HEK293 (cell line): Measurements from ENCODE around the gene SNX20.

ENCODE experiments used
- CTCF ChIA-PET: fragments of 350-600 bp; formaldehyde crosslinking; extraction: SDS; loops from one replicate; lab custom pipeline; 2021; ENCODE audit warnings: antibody characterized with exemption; lab: Yijun Ruan, JAX
- POLR2A ChIA-PET: fragments of 300-600 bp; formaldehyde crosslinking; extraction: SDS; loops from one replicate; lab custom pipeline; 2020; ENCODE audit warnings: antibody characterized with exemption, inconsistent platforms; lab: Yijun Ruan, JAX
- H3K27ac ChIP-seq: fragments of 200-500 bp; sonication (Bioruptor generic); 2 replicates; pipeline ENCODE4 v1.5.1; 2014; ENCODE audit warnings: low read depth, low read length, control low read depth, inconsistent platforms; ENCODE audit errors: extremely low read depth
- H3K36me3 ChIP-seq, 2 experiments: fragments of 200-500 bp in 1 of 2; sonication (Bioruptor generic) in 1 of 2; 1 replicate in 1 of 2; 2 replicates in 1 of 2; pipeline ENCODE4 v1.5.1; 2014 to 2017; ENCODE audit warnings: inconsistent platforms in 2 of 2, low read length in 2 of 2; ENCODE audit not compliant: control insufficient read depth in 2 of 2, insufficient read depth in 1 of 2
- H3K4me1 ChIP-seq: fragments of 200-500 bp; sonication (Bioruptor generic); 2 replicates; pipeline ENCODE4 v1.5.1; 2014; ENCODE audit warnings: mild to moderate bottlenecking, low read length, inconsistent platforms; ENCODE audit not compliant: control insufficient read depth, insufficient read depth
- H3K4me3 ChIP-seq: 2 replicates; pipeline ENCODE4 v1.5.1; 2011; ENCODE audit warnings: low read depth, mild to moderate bottlenecking, control low read depth, low read length, moderate library complexity
- H3K9me3 ChIP-seq: fragments of 200-500 bp; sonication (Bioruptor generic); 2 replicates; pipeline ENCODE4 v1.5.1; 2014; ENCODE audit warnings: low read depth, low read length, inconsistent platforms; ENCODE audit not compliant: control insufficient read depth, insufficient read depth
- ATF2 ChIP-seq: fragments of 450-650 bp; formaldehyde crosslinking; IDR thresholded peaks from 2 replicates; pipeline ENCODE4 v1.5.1; 2016; ENCODE audit warnings: missing biosample characterization, missing genetic modification characterization, low read depth
- HOXD13 ChIP-seq: sonication (generic); formaldehyde crosslinking; IDR thresholded peaks from 2 replicates; pipeline ENCODE4 v1.8.0; 2022; ENCODE audit warnings: missing genetic modification reagents, borderline replicate concordance
- KLF10 ChIP-seq: fragments of 450-650 bp; IDR thresholded peaks from 2 replicates; pipeline ENCODE4 v1.5.1; 2018; ENCODE audit warnings: missing biosample characterization, mild to moderate bottlenecking, missing genetic modification characterization
- OVOL3 ChIP-seq: fragments of 450-650 bp; formaldehyde crosslinking; IDR thresholded peaks from 2 replicates; pipeline ENCODE4 v1.5.1; 2016; ENCODE audit warnings: missing biosample characterization, missing genetic modification characterization
- PBX3 ChIP-seq: sonication (generic); formaldehyde crosslinking; IDR thresholded peaks from 2 replicates; pipeline ENCODE4 v1.8.1; 2022; ENCODE audit warnings: mild to moderate bottlenecking, moderate library complexity, missing genetic modification reagents
- PRDM4 ChIP-seq: fragments of 450-650 bp; formaldehyde crosslinking; IDR thresholded peaks from 2 replicates; pipeline ENCODE4 v1.5.1; 2017; ENCODE audit warnings: missing biosample characterization, missing genetic modification characterization
- ZBTB49 ChIP-seq: fragments of 450-650 bp; formaldehyde crosslinking; IDR thresholded peaks from 2 replicates; pipeline ENCODE4 v1.5.1; 2016; ENCODE audit warnings: missing biosample characterization, missing genetic modification characterization, low read depth
- ZBTB6 ChIP-seq: fragments of 450-650 bp; formaldehyde crosslinking; IDR thresholded peaks from 2 replicates; pipeline ENCODE4 v1.5.1; 2017; ENCODE audit warnings: missing biosample characterization, missing genetic modification characterization
- ZEB2 ChIP-seq: fragments of 450-650 bp; formaldehyde crosslinking; IDR thresholded peaks from 2 replicates; pipeline ENCODE4 v1.5.1; 2016; ENCODE audit warnings: missing biosample characterization, missing genetic modification characterization
- ZNF132 ChIP-seq: fragments of 450-650 bp; formaldehyde crosslinking; IDR thresholded peaks from 2 replicates; pipeline ENCODE4 v1.5.1; 2017; ENCODE audit warnings: missing biosample characterization, missing genetic modification characterization, borderline replicate concordance
- ZNF146 ChIP-seq: fragments of 450-650 bp; formaldehyde crosslinking; IDR thresholded peaks from 2 replicates; pipeline ENCODE4 v1.5.1; 2016; ENCODE audit warnings: missing biosample characterization, missing genetic modification characterization
- ZNF148 ChIP-seq: fragments of 450-650 bp; formaldehyde crosslinking; IDR thresholded peaks from 2 replicates; pipeline ENCODE4 v1.5.0; 2017; ENCODE audit warnings: missing biosample characterization, missing genetic modification characterization, borderline replicate concordance
- ZNF202 ChIP-seq: fragments of 450-650 bp; formaldehyde crosslinking; IDR thresholded peaks from 2 replicates; pipeline ENCODE4 v1.5.1; 2016; ENCODE audit warnings: missing biosample characterization, missing genetic modification characterization, borderline replicate concordance
- ZNF391 ChIP-seq: fragments of 450-650 bp; formaldehyde crosslinking; IDR thresholded peaks from 2 replicates; pipeline ENCODE4 v1.5.1; 2016; ENCODE audit warnings: low read depth, missing biosample characterization, missing genetic modification characterization, borderline replicate concordance
- ZNF416 ChIP-seq: fragments of 450-650 bp; formaldehyde crosslinking; IDR thresholded peaks from 2 replicates; pipeline ENCODE4 v1.5.1; 2016; ENCODE audit warnings: missing biosample characterization, missing genetic modification characterization
- ZNF433 ChIP-seq: fragments of 450-650 bp; formaldehyde crosslinking; IDR thresholded peaks from 2 replicates; pipeline ENCODE4 v1.5.1; 2016; ENCODE audit warnings: missing biosample characterization, missing genetic modification characterization, low read depth
- ZNF449 ChIP-seq: fragments of 450-650 bp; formaldehyde crosslinking; IDR thresholded peaks from 2 replicates; pipeline ENCODE4 v1.5.1; 2017; ENCODE audit warnings: missing biosample characterization, mild to moderate bottlenecking, missing genetic modification characterization, moderate library complexity
- ZNF488 ChIP-seq: fragments of 450-650 bp; formaldehyde crosslinking; IDR thresholded peaks from 2 replicates; pipeline ENCODE4 v1.5.1; 2016; ENCODE audit warnings: missing biosample characterization, missing genetic modification characterization
- ZNF544 ChIP-seq: fragments of 450-650 bp; formaldehyde crosslinking; IDR thresholded peaks from 2 replicates; pipeline ENCODE4 v1.5.0; 2017; ENCODE audit warnings: missing biosample characterization, missing genetic modification characterization
- ZNF560 ChIP-seq: fragments of 450-650 bp; formaldehyde crosslinking; IDR thresholded peaks from 2 replicates; pipeline ENCODE4 v1.5.1; 2017; ENCODE audit warnings: missing biosample characterization, missing genetic modification characterization, borderline replicate concordance
- ZNF585B ChIP-seq: fragments of 450-650 bp; formaldehyde crosslinking; IDR thresholded peaks from 2 replicates; pipeline ENCODE4 v1.5.1; 2016; ENCODE audit warnings: missing biosample characterization, missing genetic modification characterization
- ZNF670 ChIP-seq: fragments of 450-650 bp; formaldehyde crosslinking; IDR thresholded peaks from 2 replicates; pipeline ENCODE4 v1.5.1; 2016; ENCODE audit warnings: missing biosample characterization, missing genetic modification characterization, low read depth
- ZNF791 ChIP-seq: fragments of 450-650 bp; formaldehyde crosslinking; IDR thresholded peaks from 2 replicates; pipeline ENCODE4 v1.5.1; 2016; ENCODE audit warnings: missing biosample characterization, missing genetic modification characterization

The SNX20 gene

GRCh38 chr16:50711040-50711439 lies 29.9 kb upstream of the SNX20 start (continued):
- TF ChIP-seq PRDM4 (tag by site-specific recombination), result no peak
- no peak for TF ChIP-seq ZNF416 (tag by site-specific recombination)
- no peak for TF ChIP-seq ZBTB6 (tag by site-specific recombination)
- TF ChIP-seq ZNF148 (tag by site-specific recombination), result no peak
- TF ChIP-seq OVOL3 (tag by site-specific recombination), result no peak
- TF ChIP-seq PBX3 (CRISPR knock-in tag), result no peak
- TF ChIP-seq ZBTB49 (tag by site-specific recombination), result no peak
- no peak for TF ChIP-seq HOXD13 (CRISPR knock-in tag)
- TF ChIP-seq ZNF132 (tag by site-specific recombination), result no peak

GRCh38 chr16:50709980-50710379 lies 28.9 kb upstream of the SNX20 start:
- Histone ChIP-seq H3K9me3 (no peaks in the 10 kb centered on the region), H3K27ac (no peak overlapping the region), H3K36me3 (no peaks in the 10 kb centered on the region), H3K4me3 (no peak overlapping the region), H3K4me1 (no peaks in the 10 kb centered on the region)
- ChIA-PET CTCF (no interaction called here), POLR2A (no interaction called here)
- TF ChIP-seq ZNF791 (tag by site-specific recombination) (no peak), ZNF202 (tag by site-specific recombination) (no peak), ATF2 (tag by site-specific recombination) (no peak), ZNF449 (no peak), ZNF670 (no peak), ZNF433 (tag by site-specific recombination) (no peak), ZNF585B (tag by site-specific recombination) (no peak), ZNF488 (tag by site-specific recombination) (no peak), ZNF391 (tag by site-specific recombination) (no peak), ZNF544 (no peak), ZEB2 (tag by site-specific recombination) (no peak), ZNF560 (tag by site-specific recombination) (no peak), ZNF146 (tag by site-specific recombination) (no peak), ZNF416 (tag by site-specific recombination) (no peak), KLF10 (tag by site-specific recombination) (no peak)
